Psoas muscle (tissue), 8 donors: Measurements from ENCODE around the gene CHN2. TPM values are rescaled to one million over a fixed set of nuclear protein-coding genes. Genes with fewer than 3 reads are reported as not detected.

ENCODE experiments used
- ATAC-seq, 4 donors: fragments of 200-7000 bp; cut with Tn5 transposase; one replicate each; pipeline ENCODE4 v1.9.1; 2020; ENCODE audit warnings: moderate library complexity in 3 of 4, mild to moderate bottlenecking in 2 of 4
- DNase-seq, 2 donors: peaks; one replicate each; pipeline ENCODE4 v3.0.0-alpha.2; 2020
- H3K27ac ChIP-seq: fragments of 200-600 bp; one replicate; pipeline ENCODE4 v1.8.0; 2022
- H3K27me3 ChIP-seq, 3 donors: fragments of 200-600 bp in 1 of 3; one replicate each; pipeline versions ENCODE4 v1.6.1 to v1.8.0; 2013 to 2022; ENCODE audit warnings: low read length in 2 of 3, mild to moderate bottlenecking in 2 of 3, moderate library complexity in 1 of 3; ENCODE audit not compliant: insufficient read depth in 3 of 3
- H3K36me3 ChIP-seq, 2 donors: fragments of 200-600 bp in 1 of 2; one replicate each; pipeline versions ENCODE4 v1.6.1 to v1.8.0; 2013 to 2022; ENCODE audit warnings: low read depth in 1 of 2, mild to moderate bottlenecking in 1 of 2, moderate library complexity in 1 of 2; ENCODE audit not compliant: insufficient read depth in 1 of 2
- H3K4me1 ChIP-seq: fragments of 200-600 bp; one replicate; pipeline ENCODE4 v1.8.0; 2022
- H3K4me3 ChIP-seq: fragments of 200-600 bp; one replicate; pipeline ENCODE4 v1.8.0; 2022; ENCODE audit warnings: mild to moderate bottlenecking
- H3K9me3 ChIP-seq: fragments of 200-600 bp; one replicate; pipeline ENCODE4 v1.8.0; 2022
- WGBS, 3 donors: extraction: QIAGEN DNeasy Blood & Tissue Kit; methylation state at CpG; one replicate each; pipeline versions ENCODE4 v1.1.6 to v1.1.7; 2013; 5-methylcytosine and 5-hydroxymethylcytosine counted together
- intact Hi-C, 2 donors: fragments of 100-400 bp; cut with DNase I; formaldehyde crosslinking; loops; one replicate each; pipeline versions ENCODE4 v1.11.0 to v1.14.2; 2022
- polyA plus RNA-seq, 3 donors: library from polyadenylated mRNA; stranded (reverse); fragments of 200-250 nt; gene quantifications; one replicate each; pipeline ENCODE4 v1.2.3, GENCODE V29; 2013
- total RNA-seq, 4 donors: library from RNA; stranded (reverse); fragmentation: NEBNext Ultra II Directional in 2 of 4; extraction: Animal tissue kit (Norgen Biotek cat#: 25700) in 2 of 4; gene quantifications; one replicate each; pipeline versions ENCODE4 v1.2.1 to v1.2.4, GENCODE V29; 2021 to 2023
- TF ChIP-seq, protein P1 (sequence below): fragments of 200-600 bp; IDR thresholded peaks from one replicate; pipeline ENCODE4 v1.8.0; 2022; ENCODE audit warnings: antibody characterized with exemption
- donor health status: healthy with polysubstance abuse.
- donor health status: DM: no; HTN: no; CAD: no; lungs with moderate emphysema.
- donor health status: Bipolar disorder and iron deficiency.
- donor health status: healthy.
- donor health status: DM: yes; HTN: yes; CAD: no.
- donor health status: DM: no; HTN: no; CAD: no.
- donor health status: DM: no; HTN: no; CAD: no.
- donor health status: DM: yes; HTN: yes; CAD: no.

Gene CHN2
- total and polyA plus RNA-seq, 7 donors: 0.43 to 18.1 (median 2.3) TPM

DNA sequence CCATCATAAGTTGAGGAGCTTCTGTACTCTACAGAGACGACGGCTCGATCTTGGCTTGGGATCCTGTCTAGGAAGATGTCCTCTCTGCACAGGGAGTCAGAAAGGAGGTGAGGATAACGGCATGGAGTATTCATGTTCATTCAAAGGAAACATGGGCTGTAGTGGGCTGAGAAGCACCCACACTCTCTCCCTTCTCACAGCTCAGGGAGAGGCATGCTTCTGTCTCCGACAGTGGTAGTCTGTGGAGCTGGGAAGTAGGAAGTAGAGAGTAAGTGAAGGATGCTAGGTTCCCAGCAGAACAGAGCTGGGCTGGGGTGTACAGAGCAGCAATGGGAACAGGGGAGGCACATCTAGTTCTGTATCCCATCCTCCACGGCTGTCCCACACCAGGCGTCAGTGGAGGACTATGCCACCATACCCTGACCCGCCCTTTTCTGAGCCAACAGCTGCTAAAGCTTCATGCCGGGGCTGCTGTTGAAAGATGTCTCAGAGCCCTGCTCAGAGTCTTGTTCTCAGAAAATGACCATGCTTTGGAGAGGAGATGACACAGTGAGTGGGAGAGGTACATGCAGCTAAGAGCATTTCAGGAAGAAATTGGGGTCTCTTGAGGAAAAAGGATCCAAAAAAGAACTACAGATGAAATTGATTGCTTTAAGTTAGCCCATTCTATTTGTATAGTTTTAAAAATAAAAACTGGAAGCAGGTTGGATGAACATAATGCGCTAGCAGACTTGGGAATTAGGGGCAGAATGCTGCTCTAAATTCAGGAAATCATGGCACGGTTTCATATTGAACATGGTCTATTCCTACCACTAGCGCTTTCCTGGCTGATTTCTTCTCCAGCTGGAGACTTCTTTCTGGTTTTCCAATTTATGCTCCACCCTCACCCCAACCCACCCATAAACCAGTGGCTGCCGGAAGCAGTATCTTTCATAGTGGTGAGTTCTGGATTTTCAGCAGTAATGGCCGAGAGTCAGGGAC, 138.6 kb downstream of the CHN2 start:
- Histone ChIP-seq H3K27ac (no peak overlapping the region), H3K4me1 (no peaks in the 10 kb centered on the region), H3K27me3 (no peaks in the 10 kb centered on the region), H3K36me3 (no peaks in the 10 kb centered on the region), H3K4me3 (no peak overlapping the region), H3K9me3 (no peaks in the 10 kb centered on the region)
- intact Hi-C loops: no loop called here
- TF ChIP-seq, protein P1, sequence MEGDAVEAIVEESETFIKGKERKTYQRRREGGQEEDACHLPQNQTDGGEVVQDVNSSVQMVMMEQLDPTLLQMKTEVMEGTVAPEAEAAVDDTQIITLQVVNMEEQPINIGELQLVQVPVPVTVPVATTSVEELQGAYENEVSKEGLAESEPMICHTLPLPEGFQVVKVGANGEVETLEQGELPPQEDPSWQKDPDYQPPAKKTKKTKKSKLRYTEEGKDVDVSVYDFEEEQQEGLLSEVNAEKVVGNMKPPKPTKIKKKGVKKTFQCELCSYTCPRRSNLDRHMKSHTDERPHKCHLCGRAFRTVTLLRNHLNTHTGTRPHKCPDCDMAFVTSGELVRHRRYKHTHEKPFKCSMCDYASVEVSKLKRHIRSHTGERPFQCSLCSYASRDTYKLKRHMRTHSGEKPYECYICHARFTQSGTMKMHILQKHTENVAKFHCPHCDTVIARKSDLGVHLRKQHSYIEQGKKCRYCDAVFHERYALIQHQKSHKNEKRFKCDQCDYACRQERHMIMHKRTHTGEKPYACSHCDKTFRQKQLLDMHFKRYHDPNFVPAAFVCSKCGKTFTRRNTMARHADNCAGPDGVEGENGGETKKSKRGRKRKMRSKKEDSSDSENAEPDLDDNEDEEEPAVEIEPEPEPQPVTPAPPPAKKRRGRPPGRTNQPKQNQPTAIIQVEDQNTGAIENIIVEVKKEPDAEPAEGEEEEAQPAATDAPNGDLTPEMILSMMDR: no peak
- ATAC-seq: no peak
- no peak for DNase-seq
- 64 to 69% (median 64%) methylated on average over 14 of the region's 14 CpGs for WGBS, 3 donors

GRCh38 chr7:29335188-29336083, 140.9 kb downstream of the CHN2 start:
- Histone ChIP-seq H3K27me3 (no peaks in the 10 kb centered on the region), H3K36me3 (no peaks in the 10 kb centered on the region), H3K4me3 (no peak overlapping the region), H3K9me3 (no peaks in the 10 kb centered on the region), H3K27ac (no peak overlapping the region), H3K4me1 (no peaks in the 10 kb centered on the region)
- TF ChIP-seq, protein P1: no peak
- ATAC-seq (no peak), DNase-seq (no peak)
- intact Hi-C loops: no loop called here
- WGBS, 3 donors: 87 to 89% (median 88%) methylated on average over 6 of the region's 6 CpGs

DNA sequence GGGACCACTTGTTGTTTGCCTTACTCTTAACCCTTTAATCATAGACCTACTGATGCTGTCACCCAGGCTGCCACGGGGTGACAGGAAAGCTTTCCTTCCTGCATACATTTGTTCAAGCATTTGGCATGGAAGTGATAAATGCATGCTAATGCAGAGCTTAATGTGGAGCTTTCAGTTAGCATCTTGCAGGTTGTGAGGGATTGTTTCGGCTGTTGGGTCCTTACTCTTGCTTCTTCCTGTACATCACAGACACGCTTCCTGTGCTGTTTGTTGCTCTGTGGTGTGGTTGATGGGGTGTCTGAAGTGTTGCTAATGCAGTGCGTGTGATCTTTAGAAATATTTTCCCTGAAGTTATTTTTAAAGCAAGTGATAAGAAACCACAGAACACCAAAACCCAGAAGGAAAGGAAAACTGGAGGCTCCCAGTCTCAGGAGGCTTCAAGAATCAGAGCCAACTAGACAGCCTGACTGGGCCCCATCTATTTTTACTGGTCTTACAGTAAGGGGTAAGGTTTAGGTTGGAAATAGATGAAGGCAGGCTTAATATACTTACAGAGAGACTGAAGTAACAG, 143.1 kb downstream of the CHN2 start:
- WGBS, 3 donors: 56 to 57% (median 57%) methylated on average over 4 of the region's 4 CpGs
- Histone ChIP-seq H3K4me3 (no peak overlapping the region), H3K27ac (no peak overlapping the region), H3K9me3 (no peaks in the 10 kb centered on the region), H3K36me3 (no peaks in the 10 kb centered on the region), H3K27me3 (no peaks in the 10 kb centered on the region), H3K4me1 (no peaks in the 10 kb centered on the region)
- intact Hi-C loops: no loop called here
- TF ChIP-seq, protein P1: no peak
- no peak for ATAC-seq
- no peak for DNase-seq

DNA sequence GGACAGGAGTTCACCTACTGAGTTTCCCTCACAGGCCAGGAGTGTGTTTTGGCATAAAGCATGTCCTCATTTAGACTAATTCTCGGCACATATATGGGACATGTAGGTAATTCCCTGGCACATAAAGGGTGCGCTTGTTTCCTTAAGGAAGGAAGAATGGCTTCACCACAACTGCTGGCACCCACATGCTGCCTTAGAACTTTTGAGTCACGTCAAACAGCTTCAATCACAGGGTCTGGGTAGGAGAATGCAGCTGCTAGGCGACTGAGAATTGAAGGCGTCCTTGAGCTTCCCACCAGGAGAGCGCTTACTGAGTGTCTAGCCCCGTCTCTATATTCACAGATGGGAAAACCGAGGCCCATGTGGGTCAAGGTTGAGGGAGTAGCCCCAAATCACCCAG, 146.1 kb downstream of the CHN2 start:
- WGBS, 3 donors: 86 to 88% (median 87%) methylated on average over 8 of the region's 8 CpGs
- H3K36me3 ChIP-seq: no peaks in the 10 kb centered on the region
- H3K4me3 ChIP-seq: no peak overlapping the region
- no peak overlapping the region for H3K27ac ChIP-seq
- intact Hi-C loops: loop anchor here in 1 of 2 donors (5.0 kb wide), 1 partner anchor 153 kb away; no protein-coding TSS in a partner anchor
- no peak for ATAC-seq
- no peak for DNase-seq
- no peaks in the 10 kb centered on the region for H3K4me1 ChIP-seq
- TF ChIP-seq, protein P1: no peak
- H3K27me3 ChIP-seq: no peaks in the 10 kb centered on the region
- H3K9me3 ChIP-seq: no peaks in the 10 kb centered on the region
